Measurements from ENCODE around the gene THSD1. TPM values are rescaled to one million over a fixed set of nuclear protein-coding genes. Genes with fewer than 3 reads are reported as not detected.
"Not testable (repeated sequence)": the region's sequence is repeated elsewhere in the genome, so short reads cannot be mapped to it uniquely, and the experiment has no call there.

Gene THSD1
- total RNA-seq, 2 experiments from 2014 or later, result 0.23 to 0.28 TPM

DNA sequence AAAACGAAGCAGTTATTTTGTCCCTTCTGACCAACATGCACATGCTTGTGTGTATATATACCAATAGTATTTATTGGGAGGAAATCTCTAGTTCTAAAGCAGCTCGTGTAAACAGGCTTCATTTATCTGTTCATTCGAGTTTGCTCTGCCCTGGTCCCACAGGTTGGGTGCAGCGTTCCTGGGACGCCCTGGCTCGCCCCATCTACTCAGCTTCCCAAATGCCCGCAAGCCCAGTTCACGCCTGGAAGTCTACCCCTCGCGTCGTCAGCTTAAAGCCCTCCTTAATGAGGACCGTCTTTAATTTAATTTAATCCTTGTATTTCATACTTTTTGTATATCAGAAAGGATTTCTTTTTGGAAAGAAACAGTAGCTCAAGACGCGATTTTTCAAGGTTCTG is 604 bp downstream of the THSD1 start:
- Mint-ChIP-seq H3K27ac (no peak overlapping the region), H3K27me3 (peaks cover 25% of the 10 kb centered on the region), H3K4me1 (peaks cover 20% of the 10 kb centered on the region), H3K36me3 (ENCODE audit: low read depth) (no peaks in the 10 kb centered on the region), H3K9me3 (no peaks in the 10 kb centered on the region), H3K4me3 (peak overlapping the region; percentile 62)
- ChIA-PET POLR2A (interaction anchor here (0.9 to 1.1 kb wide), 2 partner anchors 9 to 11 kb away, joined by 3 to 4 read pairs; no protein-coding TSS in a partner anchor), CTCF (interaction anchor here (1.0 to 1.3 kb wide), 2 partner anchors 44 to 45 kb away, joined by 5 to 8 read pairs; partner anchors contain the start of gene VPS36)
- no peak for DNase-seq

DNA sequence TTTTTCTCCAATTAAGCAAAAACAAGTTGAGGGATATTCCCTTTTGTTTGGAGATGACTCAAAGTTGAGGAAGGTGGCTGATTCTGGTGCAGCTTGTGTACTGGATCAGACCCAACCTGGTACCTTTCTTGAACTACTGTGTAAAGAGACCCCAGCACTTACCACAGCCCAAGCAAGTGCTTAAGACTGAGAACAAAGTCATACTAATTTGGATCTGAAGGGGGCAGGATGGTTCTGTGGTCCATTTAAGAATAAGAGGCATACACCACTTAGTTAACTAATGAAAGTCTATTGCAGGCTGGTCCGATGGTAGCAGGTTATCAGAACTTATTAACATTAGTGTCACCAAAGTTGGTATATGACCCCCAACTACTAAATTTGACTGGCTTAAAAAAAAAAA is 6.3 kb downstream of the THSD1 start:
- H3K27ac Mint-ChIP-seq, result no peak overlapping the region
- DNase-seq, result no peak
- peaks cover 7% of the 10 kb centered on the region for H3K4me1 Mint-ChIP-seq
- no peak overlapping the region for H3K4me3 Mint-ChIP-seq
- no peaks in the 10 kb centered on the region for H3K9me3 Mint-ChIP-seq
- H3K27me3 Mint-ChIP-seq, result peaks cover 28% of the 10 kb centered on the region
- POLR2A ChIA-PET, result interaction anchor here (1.6 kb wide), 1 partner anchor 51 kb away, joined by 3 read pairs; no protein-coding TSS in a partner anchor
- H3K36me3 Mint-ChIP-seq (ENCODE audit: low read depth), result no peaks in the 10 kb centered on the region
- CTCF ChIA-PET, result no interaction called here

DNA sequence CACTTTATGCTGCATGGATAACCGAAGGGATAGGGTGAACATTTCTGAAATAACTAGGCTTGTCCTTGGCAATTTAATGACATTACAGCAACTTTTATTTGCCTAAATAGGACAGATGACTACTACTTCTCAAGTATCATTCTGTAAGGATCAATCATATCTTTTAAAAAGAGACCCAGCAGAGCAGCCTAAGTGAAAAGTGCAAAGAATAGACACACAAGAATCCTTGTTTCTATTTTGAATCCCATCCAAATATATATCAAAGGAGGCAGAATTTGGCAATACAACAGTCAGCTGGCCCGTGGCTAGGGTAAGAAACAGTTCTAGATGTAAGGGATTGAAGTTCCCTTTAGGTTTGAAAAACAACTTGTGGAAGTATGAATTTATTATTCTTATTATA is 6.9 kb downstream of the THSD1 start:
- Mint-ChIP-seq H3K27me3 (peaks cover 21% of the 10 kb centered on the region), H3K27ac (no peak overlapping the region), H3K4me1 (peaks cover under 1% of the 10 kb centered on the region), H3K9me3 (no peaks in the 10 kb centered on the region), H3K36me3 (ENCODE audit: low read depth) (no peaks in the 10 kb centered on the region), H3K4me3 (no peak overlapping the region)
- POLR2A ChIA-PET, result interaction anchor here (1.6 kb wide), 1 partner anchor 52 kb away, joined by 3 read pairs; no protein-coding TSS in a partner anchor
- CTCF ChIA-PET, result interaction anchor here (0.6 kb wide), 1 partner anchor 269 kb away, joined by 5 read pairs; no protein-coding TSS in a partner anchor
- DNase-seq, result no peak

DNA sequence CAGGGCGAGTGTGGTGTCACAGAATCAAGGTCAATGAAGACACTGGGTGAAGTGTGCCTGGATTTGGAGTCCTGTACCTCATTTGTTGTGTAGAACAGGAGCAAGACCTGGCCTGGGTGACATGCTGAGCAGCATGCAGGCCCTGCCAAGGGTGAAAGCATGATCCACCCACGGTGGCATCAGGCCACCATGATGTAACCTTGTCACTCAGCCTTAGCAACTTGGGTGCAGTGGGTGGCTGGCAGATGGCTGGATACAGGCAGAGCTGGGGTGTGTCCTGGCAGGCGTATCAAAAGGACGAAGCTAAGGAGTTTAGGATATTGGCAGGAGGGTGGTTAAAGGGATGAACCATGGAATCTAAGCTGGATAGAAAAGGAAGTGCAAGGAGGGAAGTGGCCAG is 10.3 kb downstream of the THSD1 start:
- no peak for DNase-seq
- Mint-ChIP-seq H3K27ac (no peak overlapping the region), H3K9me3 (no peaks in the 10 kb centered on the region), H3K36me3 (ENCODE audit: low read depth) (no peaks in the 10 kb centered on the region), H3K4me3 (no peak overlapping the region), H3K4me1 (no peaks in the 10 kb centered on the region), H3K27me3 (peaks cover 10% of the 10 kb centered on the region)
- ChIA-PET POLR2A (no interaction called here), CTCF (interaction anchor here (1.0 kb wide), 1 partner anchor 55 kb away, joined by 3 read pairs; the partner anchor contains the start of gene VPS36)

DNA sequence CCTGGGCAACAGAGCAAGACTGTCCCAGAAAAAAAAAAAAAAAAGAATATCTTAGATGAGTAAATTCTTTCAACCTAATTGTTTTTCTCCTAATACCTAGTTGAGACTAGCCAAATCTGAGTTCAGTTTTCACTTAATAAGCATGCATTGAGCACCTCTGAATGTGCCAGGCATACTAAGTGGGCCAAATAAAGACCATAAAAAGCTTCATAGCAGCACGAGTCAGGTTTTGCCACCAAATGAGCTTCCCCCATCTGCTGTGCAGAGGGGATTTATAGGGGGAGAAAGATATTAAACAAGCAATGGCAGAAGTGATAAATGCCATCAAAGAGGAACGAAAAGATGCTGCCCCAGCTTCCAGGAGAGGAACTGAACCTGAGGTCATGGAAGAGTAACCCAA is 11.4 kb downstream of the THSD1 start:
- ChIA-PET POLR2A (no interaction called here), CTCF (no interaction called here)
- Mint-ChIP-seq H3K9me3 (no peaks in the 10 kb centered on the region), H3K4me1 (no peaks in the 10 kb centered on the region), H3K27ac (no peak overlapping the region), H3K27me3 (peaks cover 7% of the 10 kb centered on the region), H3K4me3 (no peak overlapping the region), H3K36me3 (ENCODE audit: low read depth) (no peaks in the 10 kb centered on the region)
- DNase-seq, result no peak

DNA sequence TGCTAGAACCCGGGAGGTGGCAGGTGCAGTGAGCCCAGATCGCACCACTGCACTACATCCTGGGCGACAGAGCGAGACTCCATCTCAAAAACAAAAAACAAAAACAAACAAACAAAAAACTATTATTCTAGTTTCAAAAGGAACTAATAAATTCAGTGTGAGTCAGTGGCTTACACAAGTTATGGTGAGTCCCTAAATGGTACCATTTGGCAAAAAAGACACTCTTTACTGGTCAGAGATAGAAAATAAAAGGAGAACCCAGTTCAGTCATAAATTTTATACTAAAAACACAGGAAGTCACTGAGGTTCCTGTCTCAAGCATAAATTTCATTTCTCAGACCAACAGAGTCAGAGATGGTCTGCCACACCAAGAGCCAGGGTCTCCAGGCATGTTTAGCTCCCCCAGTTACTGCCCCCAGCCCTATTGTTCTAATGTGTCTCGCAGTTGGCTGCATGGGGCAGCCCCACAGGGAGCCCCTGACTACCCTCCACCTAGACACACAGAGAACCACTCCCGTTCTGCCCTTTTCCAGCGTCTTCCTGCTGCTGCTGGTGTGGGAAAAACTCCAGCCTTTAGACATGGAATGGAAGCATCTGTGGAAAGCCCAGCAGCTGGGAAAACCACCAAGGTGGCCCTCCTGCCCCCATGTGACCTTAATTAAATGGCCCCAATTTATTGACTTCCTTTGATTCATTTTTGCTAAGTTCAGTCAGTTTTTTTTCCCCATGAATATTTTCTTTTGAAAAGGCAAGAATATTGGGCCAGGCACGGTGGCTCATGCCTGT is 12.2 kb downstream of the THSD1 start:
- CTCF ChIA-PET, result no interaction called here

DNA sequence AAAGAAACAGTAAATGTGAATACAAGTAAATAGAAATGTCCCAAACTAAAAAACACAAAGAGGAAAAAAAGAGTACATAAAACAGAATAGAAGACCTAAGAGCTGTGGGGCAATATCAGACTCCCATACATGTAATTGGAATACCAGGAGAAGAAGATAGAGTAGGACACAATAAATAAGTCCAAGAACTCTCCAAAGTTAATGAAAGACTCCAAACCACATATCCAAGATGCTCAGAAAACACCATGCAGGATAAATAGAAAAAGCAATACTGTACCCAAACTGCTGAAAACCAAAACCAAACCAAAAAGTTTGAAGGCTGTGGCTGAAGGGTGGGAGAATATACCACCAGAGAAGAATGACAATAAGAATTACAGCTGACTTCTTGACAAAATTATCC is 18.3 kb downstream of the THSD1 start:
- no peak for DNase-seq
- Mint-ChIP-seq H3K4me3 (no peak overlapping the region), H3K9me3 (no peaks in the 10 kb centered on the region), H3K27me3 (no peaks in the 10 kb centered on the region), H3K4me1 (no peaks in the 10 kb centered on the region), H3K27ac (no peak overlapping the region), H3K36me3 (ENCODE audit: low read depth) (no peaks in the 10 kb centered on the region)
- ChIA-PET CTCF (interaction anchor here (1.3 kb wide), 1 partner anchor 63 kb away, joined by 3 read pairs; no protein-coding TSS in a partner anchor), POLR2A (no interaction called here)

More for the DNA sequence above, 12.2 kb downstream of the THSD1 start:
- Mint-ChIP-seq H3K27ac (no peak overlapping the region), H3K27me3 (peaks cover 7% of the 10 kb centered on the region), H3K36me3 (ENCODE audit: low read depth) (no peaks in the 10 kb centered on the region), H3K9me3 (no peaks in the 10 kb centered on the region), H3K4me3 (no peak overlapping the region), H3K4me1 (no peaks in the 10 kb centered on the region)
- POLR2A ChIA-PET, result no interaction called here
- no peak for DNase-seq

DNA sequence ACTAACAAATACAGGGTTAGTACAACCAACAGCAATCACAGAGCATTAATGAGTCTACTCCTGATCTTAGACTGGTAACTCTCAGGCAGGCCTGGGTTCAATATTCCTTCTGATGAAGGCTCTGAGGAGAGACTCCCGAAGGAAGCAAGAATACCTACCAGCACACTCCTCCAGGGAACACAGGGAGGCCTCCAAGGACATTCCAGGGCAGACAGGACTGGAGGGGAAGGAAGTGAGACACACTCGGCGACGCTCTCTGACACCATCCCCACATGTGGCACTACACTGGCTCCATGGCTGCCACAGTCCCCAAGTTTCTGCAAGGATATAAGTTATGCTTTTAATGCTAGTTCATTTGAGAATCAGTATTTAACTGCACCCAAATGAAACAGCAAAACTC is 20.1 kb downstream of the THSD1 start:
- H3K36me3 Mint-ChIP-seq (ENCODE audit: low read depth), result no peaks in the 10 kb centered on the region
- H3K27ac Mint-ChIP-seq, result no peak overlapping the region
- H3K4me3 Mint-ChIP-seq, result no peak overlapping the region
- H3K27me3 Mint-ChIP-seq, result no peaks in the 10 kb centered on the region
- POLR2A ChIA-PET, result no interaction called here
- CTCF ChIA-PET, result interaction anchor here (1.2 kb wide), 1 partner anchor 65 kb away, joined by 3 read pairs; the partner anchor contains the start of gene VPS36
- DNase-seq, result no peak
- H3K4me1 Mint-ChIP-seq, result no peaks in the 10 kb centered on the region
- H3K9me3 Mint-ChIP-seq, result no peaks in the 10 kb centered on the region

DNA sequence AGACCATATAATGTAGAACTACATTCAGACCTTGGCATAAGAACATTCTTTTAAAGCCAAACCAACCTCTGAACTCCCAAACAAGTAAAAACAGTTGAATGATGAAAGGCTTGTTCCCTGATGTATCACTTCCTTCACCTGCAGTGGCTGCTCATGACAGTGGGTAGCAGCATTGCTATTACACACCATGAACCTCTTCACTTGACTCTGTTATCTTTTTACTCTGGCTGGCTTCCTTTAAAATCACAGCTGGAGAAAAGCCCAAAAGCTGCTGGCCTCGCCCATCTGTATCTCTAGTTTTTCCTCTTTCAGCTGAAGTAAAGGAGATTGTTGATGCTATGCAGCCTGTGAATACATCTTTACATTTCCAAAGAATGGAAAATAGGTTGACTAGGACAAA is 22.6 kb downstream of the THSD1 start:
- H3K36me3 Mint-ChIP-seq (ENCODE audit: low read depth), result no peaks in the 10 kb centered on the region
- no peak for DNase-seq
- no peaks in the 10 kb centered on the region for H3K27me3 Mint-ChIP-seq
- H3K9me3 Mint-ChIP-seq, result no peaks in the 10 kb centered on the region
- H3K4me1 Mint-ChIP-seq, result no peaks in the 10 kb centered on the region
- ChIA-PET CTCF (no interaction called here), POLR2A (no interaction called here)
- no peak overlapping the region for H3K27ac Mint-ChIP-seq
- no peak overlapping the region for H3K4me3 Mint-ChIP-seq

DNA sequence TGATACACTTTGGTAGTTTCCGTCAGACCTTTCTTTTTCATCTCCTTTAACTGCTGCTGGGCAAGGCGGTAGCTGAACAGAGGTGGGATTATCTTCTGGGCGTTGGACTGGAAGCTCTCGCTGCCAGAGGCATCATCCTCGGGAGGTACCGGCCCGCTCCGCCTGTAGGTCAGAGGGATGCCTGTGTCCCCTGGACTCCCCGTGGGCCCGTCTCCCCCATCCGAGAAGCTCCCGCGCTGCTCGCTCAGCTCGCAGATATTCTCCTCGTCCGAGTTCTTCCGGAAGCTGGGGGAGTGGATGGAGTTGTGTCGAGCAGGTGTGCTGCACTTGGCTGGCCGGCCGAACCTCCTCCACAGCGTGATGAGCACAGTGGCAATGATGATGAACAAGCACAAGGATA is 27.7 kb downstream of the THSD1 start:
- DNase-seq, result no peak
- Mint-ChIP-seq H3K4me3 (no peak overlapping the region), H3K27me3 (peaks cover 2% of the 10 kb centered on the region), H3K4me1 (no peaks in the 10 kb centered on the region), H3K27ac (no peak overlapping the region), H3K9me3 (no peaks in the 10 kb centered on the region), H3K36me3 (ENCODE audit: low read depth) (no peaks in the 10 kb centered on the region)
- ChIA-PET POLR2A (no interaction called here), CTCF (no interaction called here)

DNA sequence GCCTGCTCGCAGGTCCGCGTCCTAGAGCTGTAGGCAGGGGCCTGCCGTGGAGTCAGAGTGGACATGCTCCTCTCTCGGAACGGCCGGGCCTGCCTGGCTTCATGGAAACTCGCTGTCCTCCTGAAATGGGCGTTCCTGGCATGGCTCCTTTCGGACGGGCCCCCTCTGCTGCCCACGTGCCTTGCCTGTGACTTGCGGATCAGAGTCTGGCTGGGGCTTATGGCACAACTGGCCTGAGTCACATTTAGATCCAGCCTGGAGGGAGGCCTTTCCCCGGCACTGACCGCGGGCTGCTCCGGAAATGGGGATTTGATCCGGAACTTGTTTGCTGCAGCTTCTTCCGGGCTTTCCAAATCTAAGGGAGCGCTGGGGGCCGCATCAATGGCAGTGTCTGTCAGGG is 28.1 kb downstream of the THSD1 start:
- ChIA-PET CTCF (no interaction called here), POLR2A (no interaction called here)
- Mint-ChIP-seq H3K4me3 (no peak overlapping the region), H3K27me3 (peaks cover 3% of the 10 kb centered on the region), H3K4me1 (no peaks in the 10 kb centered on the region), H3K9me3 (no peaks in the 10 kb centered on the region), H3K27ac (no peak overlapping the region), H3K36me3 (ENCODE audit: low read depth) (no peaks in the 10 kb centered on the region)
- DNase-seq, result no peak

DNA sequence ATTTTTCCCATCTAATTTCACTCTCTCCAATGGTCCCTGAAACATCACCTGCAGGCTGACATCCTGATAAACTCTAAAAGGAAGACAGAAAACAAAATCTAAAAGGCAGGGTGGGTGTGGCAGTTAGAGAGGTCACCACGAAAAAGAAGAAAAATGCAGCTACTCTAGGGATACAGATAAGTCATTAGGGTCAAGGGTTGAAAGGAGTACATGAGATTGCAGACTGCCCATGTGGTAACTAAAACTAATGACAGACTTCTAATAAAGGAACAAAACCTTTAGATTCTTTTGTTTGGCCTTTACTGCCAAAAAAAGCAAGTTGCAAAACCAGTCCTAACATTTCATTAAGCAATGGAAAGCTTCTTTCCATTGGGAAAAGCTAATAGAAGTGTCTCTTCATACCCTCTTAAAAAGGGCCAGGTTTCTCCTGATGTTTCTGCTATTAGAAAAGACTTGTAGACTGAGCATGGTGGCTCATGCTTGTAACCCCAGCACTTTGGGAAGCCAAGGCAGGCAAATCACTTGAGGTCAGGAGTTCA is 31.0 kb downstream of the THSD1 start:
- CTCF ChIA-PET, result no interaction called here
- no peaks in the 10 kb centered on the region for H3K9me3 Mint-ChIP-seq

DNA sequence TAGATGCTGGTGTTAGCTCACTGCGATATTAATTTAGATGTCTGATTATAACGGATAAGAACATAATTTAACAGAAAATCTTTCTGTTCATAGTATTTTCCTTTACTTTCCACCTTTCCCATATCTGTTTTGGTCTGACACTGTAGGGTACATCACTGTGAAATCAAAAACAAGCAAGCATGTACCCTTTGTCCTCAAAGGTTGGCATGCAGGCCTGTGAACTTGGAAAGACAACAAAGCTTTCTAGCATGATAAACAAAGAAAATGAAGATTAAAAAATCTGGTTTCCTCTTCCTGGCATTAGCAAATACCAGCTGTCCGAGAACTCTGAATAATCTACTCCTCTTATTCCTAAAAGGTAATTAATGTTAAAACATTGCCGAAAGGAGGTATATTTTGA is 31.6 kb downstream of the THSD1 start:
- ChIA-PET POLR2A (no interaction called here), CTCF (no interaction called here)
- no peak for DNase-seq
- H3K27me3 Mint-ChIP-seq, result peaks cover 3% of the 10 kb centered on the region
- H3K36me3 Mint-ChIP-seq (ENCODE audit: low read depth), result no peaks in the 10 kb centered on the region
- H3K9me3 Mint-ChIP-seq, result no peaks in the 10 kb centered on the region
- H3K4me1 Mint-ChIP-seq, result no peaks in the 10 kb centered on the region
- no peak overlapping the region for H3K27ac Mint-ChIP-seq
- no peak overlapping the region for H3K4me3 Mint-ChIP-seq

More for the DNA sequence above, 31.0 kb downstream of the THSD1 start:
- no peaks in the 10 kb centered on the region for H3K4me1 Mint-ChIP-seq
- H3K27ac Mint-ChIP-seq, result no peak overlapping the region
- no peak overlapping the region for H3K4me3 Mint-ChIP-seq
- peaks cover 3% of the 10 kb centered on the region for H3K27me3 Mint-ChIP-seq
- POLR2A ChIA-PET, result no interaction called here
- H3K36me3 Mint-ChIP-seq (ENCODE audit: low read depth), result no peaks in the 10 kb centered on the region
- DNase-seq, result no peak

DNA sequence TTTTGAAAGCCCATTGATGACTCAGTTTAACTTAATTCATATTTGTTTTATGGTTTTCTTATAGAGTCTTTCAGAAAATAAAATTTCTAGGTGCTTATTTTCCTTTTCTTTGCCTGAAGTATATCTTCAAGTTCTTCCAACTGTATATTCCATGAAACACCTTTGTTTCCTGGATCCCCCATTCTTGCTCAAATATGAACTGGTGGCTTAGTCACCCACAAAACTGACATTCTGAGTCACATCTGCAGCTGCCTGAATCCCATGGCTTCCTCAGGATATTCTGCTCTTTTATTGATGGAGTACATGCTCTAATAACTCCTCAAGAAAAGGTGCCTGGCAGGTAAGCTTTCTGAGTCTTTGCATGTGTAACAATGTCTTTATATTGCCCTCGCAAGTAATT is 32.7 kb downstream of the THSD1 start:
- CTCF ChIA-PET; H3K4me1 Mint-ChIP-seq; H3K4me3 Mint-ChIP-seq; H3K27me3 Mint-ChIP-seq; POLR2A ChIA-PET; H3K27ac Mint-ChIP-seq; DNase-seq; H3K9me3 Mint-ChIP-seq; H3K36me3 Mint-ChIP-seq (ENCODE audit: low read depth): not testable (repeated sequence)

Data from activated CD4-positive, alpha-beta memory T cell treated with anti-CD3 and anti-CD28 coated beads, Interleukin-2, amount 10 ng/mL, durations not matched to agents 7 days and 5 days (primary cell).